HepG2 (cell line): ENCODE results near the gene ECHS1. TPM values are rescaled to one million over a fixed set of nuclear protein-coding genes. Genes with fewer than 3 reads are reported as not detected.

Source experiments
- ARNTL ChIP-seq: sonication (generic); formaldehyde crosslinking; IDR thresholded peaks from 2 replicates; pipeline ENCODE4 v1.4.0; 2020; ENCODE audit warnings: mild to moderate bottlenecking, missing genetic modification reagents
- ETV6 ChIP-seq: sonication (generic); formaldehyde crosslinking; conservative IDR thresholded peaks from 2 replicates; pipeline ENCODE4 v1.4.0; 2020; ENCODE audit warnings: missing genetic modification reagents
- GATAD1 ChIP-seq: IDR thresholded peaks from 2 replicates; pipeline ENCODE4 v1.6.1; 2016; ENCODE audit warnings: missing genetic modification reagents, missing compliant biosample characterization
- HNF4A ChIP-seq: sonication (generic); formaldehyde crosslinking; IDR thresholded peaks from 2 replicates; pipeline ENCODE4 v1.4.0; 2020; ENCODE audit warnings: missing genetic modification reagents
- HOXA5 ChIP-seq: sonication (generic); formaldehyde crosslinking; IDR thresholded peaks from 2 replicates; pipeline ENCODE4 v1.4.0; 2020; ENCODE audit warnings: missing genetic modification reagents
- MAF1 ChIP-seq: sonication (generic); formaldehyde crosslinking; IDR thresholded peaks from 2 replicates; pipeline ENCODE4 v1.5.0; 2020; ENCODE audit warnings: missing genetic modification reagents, borderline replicate concordance
- PAXIP1 ChIP-seq: sonication (generic); formaldehyde crosslinking; conservative IDR thresholded peaks from 2 replicates; pipeline ENCODE4 v1.4.0; 2020; ENCODE audit warnings: mild to moderate bottlenecking, missing genetic modification reagents, moderate library complexity
- RBAK ChIP-seq: sonication (generic); formaldehyde crosslinking; IDR thresholded peaks from 2 replicates; pipeline ENCODE4 v1.5.1; 2020; ENCODE audit warnings: mild to moderate bottlenecking, missing genetic modification reagents
- ZBTB20 ChIP-seq: sonication (generic); formaldehyde crosslinking; IDR thresholded peaks from 2 replicates; pipeline ENCODE4 v1.8.1; 2023; ENCODE audit warnings: missing genetic modification reagents, low read depth, mild to moderate bottlenecking, borderline replicate concordance
- ZFP36L1 ChIP-seq: sonication (generic); formaldehyde crosslinking; IDR thresholded peaks from 2 replicates; pipeline ENCODE4 v1.8.0; 2022; ENCODE audit warnings: mild to moderate bottlenecking, missing genetic modification reagents, moderate library complexity
- ZNF24 ChIP-seq: fragments of 450-650 bp; IDR thresholded peaks from 2 replicates; pipeline ENCODE4 v1.6.1; 2017; ENCODE audit warnings: antibody characterized with exemption, mild to moderate bottlenecking
- ZNF292 ChIP-seq: sonication (generic); formaldehyde crosslinking; IDR thresholded peaks from 2 replicates; pipeline ENCODE4 v1.8.1; 2022; ENCODE audit warnings: mild to moderate bottlenecking, low read depth, missing genetic modification reagents, borderline replicate concordance
- ZNF407 ChIP-seq: sonication (generic); formaldehyde crosslinking; IDR thresholded peaks from one replicate; pipeline ENCODE4 v1.5.1; 2020; ENCODE audit warnings: mild to moderate bottlenecking, missing genetic modification reagents; ENCODE audit errors: not compliant biosample characterization
- ZNF574 ChIP-seq: sonication (generic); formaldehyde crosslinking; IDR thresholded peaks from 2 replicates; pipeline ENCODE4 v1.4.0; 2020; ENCODE audit warnings: missing genetic modification reagents
- polyA plus RNA-seq, 8 experiments: library from polyadenylated mRNA; depleted of rRNA in 3 of 8; stranded (reverse) in 7 of 8; unstranded in 1 of 8; fragments of >200 nt; fragmentation: Illumina TruSeq in 4 of 8; extraction: Trizol in 4 of 8; gene quantifications; 2 replicates each; pipeline versions ENCODE4 v1.2.1 to v1.2.3, GENCODE V29; 2011 to 2016; ENCODE audit warnings: low read depth in 4 of 8, missing spikeins in 1 of 8, mixed read lengths in 1 of 8; ENCODE audit not compliant: insufficient read depth in 1 of 8
- total RNA-seq, 5 experiments: library from RNA; depleted of rRNA; stranded (reverse); fragments of >200 nt; fragmentation: Illumina TruSeq; extraction: Trizol; gene quantifications; 2 replicates each; pipeline ENCODE4 v1.2.3, GENCODE V29; 2016; ENCODE audit warnings: low read depth in 1 of 5

ECHS1 gene
- total and polyA plus RNA-seq, 2 of the 13 experiments (the other 11 are each of a cell fraction or from before 2014, with no cell fraction given): 32.7 to 195 TPM

- TF ChIP-seq HOXA5 (CRISPR knock-in tag) (peak; percentile 47; the same call in 1 of the 2 replicates), ETV6 (no peak), ZFP36L1 (0 out of 2 replicates have a peak, but pooled peaks have one; percentile 43), ZNF407 (CRISPR knock-in tag) (peak; percentile 73), MAF1 (CRISPR knock-in tag) (no peak), ZNF574 (CRISPR knock-in tag) (peak; percentile 82), RBAK (no peak), ZNF24 (no peak), GATAD1 (CRISPR knock-in tag) (no peak), ZBTB20 (CRISPR knock-in tag) (no peak), PAXIP1 (CRISPR knock-in tag) (peak; percentile 88), ZNF292 (CRISPR knock-in tag) (peak; percentile 41; the same call in 1 of the 2 replicates), ARNTL (no peak), HNF4A (CRISPR knock-in tag) (peak; percentile 100)
Measured at GRCh38 chr10:133378251-133379096, 5.3 kb upstream of the ECHS1 start (continued).
